ENCODE data around the gene ZNF212.

ZNF212 gene

GRCh38 chr7:149289262-149289661 lies 49.8 kb downstream of the ZNF212 start:
- DNase-seq: no peak

GRCh38 chr7:149289856-149290255 lies 50.4 kb downstream of the ZNF212 start:
- DNase-seq: no peak

GRCh38 chr7:149291036-149291780 lies 51.8 kb downstream of the ZNF212 start:
- DNase-seq: no peak

GRCh38 chr7:149291781-149292461 lies 52.5 kb downstream of the ZNF212 start:
- DNase-seq: no peak

GRCh38 chr7:149292462-149292823 lies 53.0 kb downstream of the ZNF212 start:
- no peak for DNase-seq

GRCh38 chr7:149293338-149293737 lies 53.9 kb downstream of the ZNF212 start:
- no peak for DNase-seq

- DNase-seq: no peak
Observed at GRCh38 chr7:149293946-149294633, 54.6 kb downstream of the ZNF212 start.

- no peak for DNase-seq
Observed at GRCh38 chr7:149294634-149295480, 55.4 kb downstream of the ZNF212 start.

- DNase-seq: no peak
Observed at GRCh38 chr7:149295481-149295850, 56.0 kb downstream of the ZNF212 start.

- DNase-seq: no peak
Observed at GRCh38 chr7:149296368-149296767, 56.9 kb downstream of the ZNF212 start.

- no peak for DNase-seq
Observed at GRCh38 chr7:149297034-149297755, 57.7 kb downstream of the ZNF212 start.

GRCh38 chr7:149300620-149301285 lies 61.3 kb downstream of the ZNF212 start:
- no peak for DNase-seq

GRCh38 chr7:149302222-149302621 lies 62.8 kb downstream of the ZNF212 start:
- DNase-seq: no peak

GRCh38 chr7:149302865-149303264 lies 63.4 kb downstream of the ZNF212 start:
- no peak for DNase-seq

GRCh38 chr7:149304006-149304405 lies 64.6 kb downstream of the ZNF212 start:
- DNase-seq: no peak

All from SHP77 (cell line).